HL-60/S4 (cell line): ENCODE data around the gene NLGN4Y.
"Not testable (repeated sequence)": the region's sequence is repeated elsewhere in the genome, so short reads cannot be mapped to it uniquely, and the experiment has no call there.

ENCODE experiments used
- in situ Hi-C: fragments of 300-500 bp; cut with MboI; formaldehyde crosslinking; loops from 2 replicates; pipeline ENCODE4 v1.14.3; 2022; ENCODE audit warnings: low sequenced_read_pairs

The NLGN4Y gene

GRCh38 chrY:14834103-14835060, 310.1 kb downstream of the NLGN4Y start:
- in situ Hi-C loops = no loop called here

GRCh38 chrY:14837466-14837865, 313.1 kb downstream of the NLGN4Y start:
- in situ Hi-C loops = no loop called here

GRCh38 chrY:14850734-14851133, 326.4 kb downstream of the NLGN4Y start:
- in situ Hi-C loops = no loop called here

DNA sequence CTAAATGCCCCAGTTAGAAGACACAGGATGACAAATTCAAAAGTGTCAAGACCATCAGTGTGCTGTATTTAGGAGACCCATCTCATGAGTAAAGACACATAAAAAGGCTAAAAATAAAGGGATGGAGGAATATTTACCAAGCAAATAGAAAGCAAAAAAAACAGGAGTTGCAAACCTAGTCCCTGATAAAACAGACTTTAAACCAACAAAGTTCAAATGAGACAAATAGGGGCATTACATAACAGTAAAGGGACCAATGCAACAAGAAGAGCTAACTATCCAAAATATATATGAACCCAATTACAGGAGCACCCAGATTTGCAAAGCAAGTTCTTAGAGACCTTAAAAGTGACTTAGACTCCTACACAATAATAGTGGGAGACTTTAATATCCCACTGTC, 336.1 kb downstream of the NLGN4Y start:
- in situ Hi-C loops = no loop called here

DNA sequence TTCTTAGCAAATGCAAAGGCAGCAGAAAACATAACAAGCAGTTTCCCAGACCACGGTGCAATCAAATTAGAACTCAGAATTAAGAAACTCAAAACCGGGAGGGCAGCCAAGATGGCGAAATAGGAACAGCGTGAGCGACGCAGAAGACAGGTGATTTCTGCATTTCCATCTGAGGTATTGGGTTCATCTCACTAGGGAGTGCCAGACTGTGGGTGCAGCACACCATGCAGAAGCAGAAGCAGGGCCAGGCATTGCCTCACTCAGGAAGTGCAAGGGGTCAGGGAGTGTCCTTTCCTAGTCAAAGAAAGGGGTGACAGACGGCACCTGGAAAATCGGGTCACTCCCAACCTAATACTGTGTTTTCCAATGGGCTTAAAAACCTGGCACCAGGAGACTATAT, 336.7 kb downstream of the NLGN4Y start:
- in situ Hi-C loops = not testable (repeated sequence)

- in situ Hi-C loops = no loop called here
These were observed 347.6 kb downstream of the NLGN4Y start for GRCh38 chrY:14871971-14872370.
